HL-60 (cell line): ENCODE data around the gene GOLGA3.
A peak's percentile ranks its signal among the peaks of the same experiment; 100 is the strongest.

ENCODE experiments used
- DNase-seq, 2 experiments: peaks; one replicate each; pipeline ENCODE4 v3.0.0-alpha.2; 2010 to 2020; ENCODE audit warnings: low read depth in 1 of 2, low spot score in 1 of 2
- H3K27ac ChIP-seq: fragments of 250-450 bp; sonication (Bioruptor Pico); replicated peaks from 2 replicates; pipeline ENCODE4 v1.5.1; 2020; ENCODE audit warnings: mild to moderate bottlenecking, moderate library complexity
- H3K27me3 ChIP-seq: fragments of 250-450 bp; sonication (Bioruptor Pico); 2 replicates; pipeline ENCODE4 v1.5.1; 2021; ENCODE audit warnings: mild to moderate bottlenecking, moderate library complexity; ENCODE audit not compliant: insufficient read depth, poor library complexity, severe bottlenecking
- H3K4me3 ChIP-seq: replicated peaks from 2 replicates; pipeline ENCODE4 v1.5.1; 2011; ENCODE audit warnings: mild to moderate bottlenecking, control low read depth, low read length; ENCODE audit not compliant: insufficient read depth
- GABPA ChIP-seq: IDR thresholded peaks from 2 replicates; pipeline ENCODE4 v1.6.1; 2012; ENCODE audit warnings: low read depth
- POLR2AphosphoS5 ChIP-seq: IDR thresholded peaks from 2 replicates; pipeline ENCODE4 v1.6.1; 2012; ENCODE audit warnings: low read depth
- REST ChIP-seq: IDR thresholded peaks from 2 replicates; pipeline ENCODE4 v1.6.1; 2012; ENCODE audit warnings: low read depth; ENCODE audit not compliant: insufficient replicate concordance
- SPI1 ChIP-seq: IDR thresholded peaks from 2 replicates; pipeline ENCODE4 v1.6.1; 2012; ENCODE audit warnings: low read depth, mild to moderate bottlenecking, borderline replicate concordance
- TF ChIP-seq, protein P1 (sequence below): IDR thresholded peaks from one replicate; pipeline ENCODE4 v1.5.1; 2011; ENCODE audit warnings: low read length, control low read depth, inconsistent platforms; ENCODE audit not compliant: insufficient read depth

Gene GOLGA3

DNA sequence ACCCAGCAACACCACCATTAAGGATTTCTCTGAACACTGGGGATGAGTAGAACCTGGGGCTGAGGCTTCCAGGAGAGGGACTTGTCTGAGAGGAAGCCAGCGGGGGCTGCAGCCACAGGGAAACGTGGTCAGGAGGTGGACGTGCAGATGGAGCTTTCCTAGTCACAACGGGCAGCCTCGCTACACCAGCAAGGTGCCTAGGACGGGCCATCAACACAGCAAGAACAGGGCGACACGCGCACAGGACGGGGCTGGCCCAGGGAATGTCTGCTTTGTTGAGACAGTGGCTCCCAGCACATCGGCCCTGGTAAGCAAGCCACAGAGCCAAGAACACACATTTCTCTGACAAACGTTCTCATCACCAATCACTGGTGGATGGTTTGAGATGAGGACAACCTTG, 92.3 kb downstream of the GOLGA3 start:
- Histone ChIP-seq H3K27ac (no peak overlapping the region), H3K27me3 (no peaks in the 10 kb centered on the region), H3K4me3 (no peak overlapping the region)
- no peak for TF ChIP-seq POLR2AphosphoS5
- no peak for TF ChIP-seq GABPA
- TF ChIP-seq REST = no peak
- TF ChIP-seq, protein P1, sequence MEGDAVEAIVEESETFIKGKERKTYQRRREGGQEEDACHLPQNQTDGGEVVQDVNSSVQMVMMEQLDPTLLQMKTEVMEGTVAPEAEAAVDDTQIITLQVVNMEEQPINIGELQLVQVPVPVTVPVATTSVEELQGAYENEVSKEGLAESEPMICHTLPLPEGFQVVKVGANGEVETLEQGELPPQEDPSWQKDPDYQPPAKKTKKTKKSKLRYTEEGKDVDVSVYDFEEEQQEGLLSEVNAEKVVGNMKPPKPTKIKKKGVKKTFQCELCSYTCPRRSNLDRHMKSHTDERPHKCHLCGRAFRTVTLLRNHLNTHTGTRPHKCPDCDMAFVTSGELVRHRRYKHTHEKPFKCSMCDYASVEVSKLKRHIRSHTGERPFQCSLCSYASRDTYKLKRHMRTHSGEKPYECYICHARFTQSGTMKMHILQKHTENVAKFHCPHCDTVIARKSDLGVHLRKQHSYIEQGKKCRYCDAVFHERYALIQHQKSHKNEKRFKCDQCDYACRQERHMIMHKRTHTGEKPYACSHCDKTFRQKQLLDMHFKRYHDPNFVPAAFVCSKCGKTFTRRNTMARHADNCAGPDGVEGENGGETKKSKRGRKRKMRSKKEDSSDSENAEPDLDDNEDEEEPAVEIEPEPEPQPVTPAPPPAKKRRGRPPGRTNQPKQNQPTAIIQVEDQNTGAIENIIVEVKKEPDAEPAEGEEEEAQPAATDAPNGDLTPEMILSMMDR = no peak
- no peak for TF ChIP-seq SPI1
- DNase-seq = no peak

GRCh38 chr12:132735496-132735895, 93.2 kb downstream of the GOLGA3 start:
- TF ChIP-seq SPI1 = no peak
- no peak for TF ChIP-seq GABPA
- TF ChIP-seq REST = no peak
- 0 out of 2 replicates have a peak, but pooled peaks have one; percentile 30 for TF ChIP-seq POLR2AphosphoS5
- no peak overlapping the region for H3K27ac ChIP-seq
- no peak for DNase-seq
- H3K27me3 ChIP-seq = no peaks in the 10 kb centered on the region
- H3K4me3 ChIP-seq = no peak overlapping the region

DNA sequence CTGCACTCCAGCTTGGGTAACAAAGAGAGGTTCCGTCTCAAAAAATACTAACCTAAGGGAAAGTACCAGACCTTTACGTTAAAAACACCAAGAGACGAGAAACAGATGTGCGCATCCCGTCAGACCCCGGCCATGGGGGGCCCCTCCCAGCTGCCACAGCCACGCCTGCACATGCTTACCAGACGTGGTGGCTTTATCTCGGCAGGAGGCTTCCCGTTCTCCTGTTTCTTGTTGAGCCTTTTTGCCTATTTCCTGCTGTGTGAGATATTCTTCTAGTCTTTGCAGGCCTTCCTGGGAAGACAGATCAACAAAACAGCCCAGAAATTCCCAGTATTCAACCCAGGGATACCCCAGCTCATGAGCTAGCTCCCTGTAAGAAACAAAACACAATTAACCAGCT, 94.5 kb downstream of the GOLGA3 start:
- H3K4me3 ChIP-seq = no peak overlapping the region
- H3K27me3 ChIP-seq = no peaks in the 10 kb centered on the region
- TF ChIP-seq, protein P1 = no peak
- TF ChIP-seq POLR2AphosphoS5 (no peak), GABPA (no peak), REST (no peak), SPI1 (no peak)
- H3K27ac ChIP-seq = no peak overlapping the region
- no peak for DNase-seq

GRCh38 chr12:132731574-132731973, 97.1 kb downstream of the GOLGA3 start:
- no peak for DNase-seq
- TF ChIP-seq GABPA (no peak), REST (no peak), SPI1 (no peak), POLR2AphosphoS5 (no peak)
- TF ChIP-seq, protein P1 = no peak
- H3K27ac ChIP-seq = no peak overlapping the region
- H3K27me3 ChIP-seq = no peaks in the 10 kb centered on the region
- H3K4me3 ChIP-seq = no peak overlapping the region
